SK-N-MC (cell line): ENCODE results near the gene SANBR.

Experiments
- EZH2 ChIP-seq: fragments of 200-600 bp; sonication (generic); IDR thresholded peaks from one replicate; pipeline ENCODE4 v1.6.1; 2017; ENCODE audit warnings: antibody characterized with exemption
- FOXP2 ChIP-seq: optimal IDR thresholded peaks from 2 replicates; pipeline ENCODE3; 2011; ENCODE audit warnings: mild to moderate bottlenecking, moderate library complexity; ENCODE audit not compliant: insufficient read depth; ENCODE audit errors: extremely low read length, control extremely low read depth
- POLR2AphosphoS5 ChIP-seq: IDR thresholded peaks from 2 replicates; pipeline ENCODE4 v1.6.1; 2012; ENCODE audit warnings: mild to moderate bottlenecking, low read depth, low read length, borderline replicate concordance

- TF ChIP-seq EZH2 (no peak), POLR2AphosphoS5 (no peak), FOXP2 (no peak)
Measured at GRCh38 chr2:61029533-61029932, 36.1 kb upstream of the SANBR start.
